WERI-Rb-1 (cell line): Measurements from ENCODE around the gene ZNF43.
"Not testable (repeated sequence)": the region's sequence is repeated elsewhere in the genome, so short reads cannot be mapped to it uniquely, and the experiment has no call there.

ENCODE experiments used
- DNase-seq: peaks from one replicate; pipeline ENCODE4 v3.0.0-alpha.2; 2020
- H3K27ac ChIP-seq: fragments of 250-450 bp; sonication (Bioruptor Pico); 2 replicates; pipeline ENCODE4 v1.5.1; 2020; ENCODE audit warnings: mild to moderate bottlenecking, moderate library complexity
- H3K27me3 ChIP-seq: fragments of 250-450 bp; sonication (Bioruptor Pico); 2 replicates; pipeline ENCODE4 v1.5.1; 2021; ENCODE audit warnings: mild to moderate bottlenecking, low read depth, moderate library complexity; ENCODE audit not compliant: insufficient read depth, severe bottlenecking
- H3K36me3 ChIP-seq: fragments of 250-450 bp; sonication (Bioruptor Pico); 2 replicates; pipeline ENCODE4 v1.5.1; 2020; ENCODE audit warnings: mild to moderate bottlenecking, moderate library complexity
- H3K4me3 ChIP-seq: 2 replicates; pipeline ENCODE4 v1.5.1; 2011; ENCODE audit warnings: low read depth, mild to moderate bottlenecking, control low read depth, low read length
- H3K9me3 ChIP-seq: fragments of 250-450 bp; sonication (Bioruptor Pico); 2 replicates; pipeline ENCODE4 v1.5.1; 2021; ENCODE audit warnings: mild to moderate bottlenecking, moderate library complexity; ENCODE audit not compliant: severe bottlenecking
- CTCF ChIP-seq: IDR thresholded peaks from 2 replicates; pipeline ENCODE4 v1.5.1; 2011; ENCODE audit warnings: low read depth, mild to moderate bottlenecking, control low read depth, inconsistent platforms, low read length

The ZNF43 gene

DNA sequence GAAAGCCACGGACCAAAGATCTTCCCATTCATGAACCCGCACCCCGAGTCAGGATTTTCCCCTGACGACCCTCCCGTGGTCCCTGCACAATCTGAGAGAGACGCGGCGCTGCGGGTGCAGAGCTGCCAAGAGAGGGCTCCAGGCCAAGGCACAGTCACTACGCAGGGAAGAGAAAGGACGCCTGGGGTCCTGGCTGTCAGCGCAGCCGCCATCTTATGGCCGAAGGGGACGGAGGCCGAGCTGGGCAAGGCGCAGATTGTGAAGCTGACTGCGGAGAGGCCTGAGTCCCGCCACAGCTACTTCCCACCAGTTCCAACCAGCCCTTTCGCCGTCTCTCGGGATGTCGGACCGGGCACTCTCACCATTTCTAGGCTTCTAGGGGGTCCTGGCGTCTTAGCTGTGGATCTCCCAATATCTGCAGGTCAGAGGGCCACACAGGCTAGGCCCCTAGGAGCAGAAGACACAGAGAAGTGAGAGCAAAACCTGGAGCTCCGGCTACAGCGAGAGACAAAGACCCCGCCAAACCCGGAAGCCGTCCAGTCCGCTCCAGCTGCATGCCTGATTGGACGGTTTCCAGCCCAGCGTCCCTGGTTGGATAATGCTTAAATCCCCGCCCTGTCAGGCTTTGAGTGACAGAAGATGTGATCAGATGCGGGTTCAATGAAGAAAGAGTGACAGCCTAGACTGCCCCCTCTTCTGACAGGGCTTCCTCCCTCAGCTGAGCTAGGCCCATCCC is 68.7 kb downstream of the ZNF43 start, which contains the start of gene ZNF100:
Gene ZNF100 (minus strand): TSS at position 515 of the 736 bp plus-strand sequence. CDS start 150 bp downstream, at position 365.
- Histone ChIP-seq H3K36me3 (peaks cover 35% of the 10 kb centered on the region), H3K27me3 (no peaks in the 10 kb centered on the region), H3K9me3 (no peaks in the 10 kb centered on the region), H3K4me3 (peak within 1 kb of the TSS; percentile 100), H3K27ac (peak within 1 kb of the TSS; percentile 89)
- no peak for TF ChIP-seq CTCF
- peak; percentile 95 for DNase-seq

GRCh38 chr19:21766705-21767064 is 69.3 kb downstream of the ZNF43 start:
- peak overlapping the region; percentile 89 for H3K27ac ChIP-seq
- not testable (repeated sequence) for H3K27me3 ChIP-seq, H3K9me3 ChIP-seq
- peak overlapping the region; percentile 100 for H3K4me3 ChIP-seq
- peak; percentile 15 for DNase-seq
- H3K36me3 ChIP-seq, result peaks cover 41% of the 10 kb centered on the region

GRCh38 chr19:21765151-21765550 is 70.8 kb downstream of the ZNF43 start:
- no peaks in the 10 kb centered on the region for H3K9me3 ChIP-seq
- DNase-seq, result no peak
- H3K27ac ChIP-seq, result no peak overlapping the region
- TF ChIP-seq CTCF, result no peak
- peaks cover 52% of the 10 kb centered on the region for H3K36me3 ChIP-seq
- H3K4me3 ChIP-seq, result no peak overlapping the region
- no peaks in the 10 kb centered on the region for H3K27me3 ChIP-seq

DNA sequence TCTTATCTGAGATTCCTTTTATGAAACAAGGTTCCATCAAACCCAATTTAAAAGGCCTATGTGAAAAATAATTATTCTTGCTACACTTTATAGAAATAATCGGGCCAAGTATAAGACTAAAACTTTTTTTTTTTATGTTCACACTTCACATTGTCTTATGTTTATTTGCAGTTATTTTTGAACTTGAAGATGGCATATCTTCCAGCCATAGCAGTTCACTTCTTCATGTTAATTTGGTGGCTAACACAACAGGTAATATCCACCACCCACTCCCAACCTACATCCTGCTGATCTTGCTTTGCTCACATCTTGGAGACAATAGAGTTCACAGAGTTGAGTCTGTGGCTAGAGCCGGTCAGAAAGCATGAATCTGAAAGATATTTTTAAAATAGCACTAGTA is 74.4 kb downstream of the ZNF43 start:
- not testable (repeated sequence) for H3K27ac ChIP-seq, H3K4me3 ChIP-seq, H3K27me3 ChIP-seq, H3K9me3 ChIP-seq, DNase-seq
- peaks cover 80% of the 10 kb centered on the region for H3K36me3 ChIP-seq

- Histone ChIP-seq H3K4me3 (no peak overlapping the region), H3K9me3 (no peaks in the 10 kb centered on the region), H3K27ac (no peak overlapping the region), H3K27me3 (no peaks in the 10 kb centered on the region), H3K36me3 (peaks cover 82% of the 10 kb centered on the region)
- DNase-seq, result no peak
- peak; percentile 31; the same call in 1 of the 2 replicates for TF ChIP-seq CTCF
Observed at GRCh38 chr19:21758296-21758695, 77.7 kb downstream of the ZNF43 start.

DNA sequence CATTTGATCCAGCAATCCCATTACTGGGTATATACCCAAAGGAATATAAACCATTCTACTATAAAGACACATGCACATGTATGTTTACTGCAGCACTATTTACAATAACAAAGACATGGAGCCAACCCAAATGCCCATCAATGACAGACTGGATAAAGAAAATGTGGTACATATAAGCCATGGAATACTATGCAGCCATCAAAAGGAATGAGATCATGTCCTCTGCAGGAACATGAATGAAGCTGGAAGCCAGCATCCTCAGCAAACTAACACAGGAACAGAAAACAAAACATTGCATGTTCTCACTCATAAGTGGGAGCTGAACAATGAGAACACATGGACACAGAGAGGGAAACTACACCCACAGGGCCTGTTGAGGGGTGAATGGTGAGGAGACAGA is 80.4 kb downstream of the ZNF43 start:
- H3K27ac ChIP-seq, H3K4me3 ChIP-seq, H3K27me3 ChIP-seq, DNase-seq, H3K9me3 ChIP-seq: not testable (repeated sequence)
- peaks cover 66% of the 10 kb centered on the region for H3K36me3 ChIP-seq
